ENCODE data around the gene NUDT7.

Gene NUDT7

DNA sequence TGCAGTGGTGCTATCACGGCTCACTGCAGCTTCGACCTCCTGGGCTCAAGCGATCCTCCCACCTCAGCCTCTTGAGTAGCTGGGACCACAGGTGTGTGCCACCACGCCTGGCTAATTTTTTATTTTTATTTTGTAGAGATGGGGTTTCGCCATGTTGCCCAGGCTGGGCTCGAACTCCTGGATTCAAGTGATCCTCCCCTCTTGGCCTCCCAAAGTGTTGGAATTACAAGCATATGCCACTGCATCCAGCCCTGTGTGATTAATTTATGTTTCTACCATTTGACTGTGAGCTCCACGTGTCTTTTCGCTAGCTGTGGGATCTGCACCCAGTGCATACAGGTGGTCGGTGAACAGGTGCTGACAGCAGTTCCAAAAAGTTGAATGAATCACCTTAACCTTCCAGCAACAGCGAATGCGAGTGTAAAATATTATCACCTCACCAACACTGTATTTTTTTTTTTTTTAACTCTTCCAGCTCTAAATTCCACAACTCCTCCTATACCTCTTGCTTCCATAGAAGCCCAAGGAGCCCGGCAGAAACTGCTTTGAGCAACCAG lies 484 bp upstream of the NUDT7 start:
- Histone ChIP-seq H3K4me3 (ENCODE audit: low read length) (peak overlapping the region; percentile 95), H3K27ac (ENCODE audit: low read depth, low read length) (0 out of 2 replicates have a peak overlapping the region, but pooled peaks have one; percentile 21), H3K4me2 (ENCODE audit: low read length) (peak overlapping the region; percentile 87)

DNA sequence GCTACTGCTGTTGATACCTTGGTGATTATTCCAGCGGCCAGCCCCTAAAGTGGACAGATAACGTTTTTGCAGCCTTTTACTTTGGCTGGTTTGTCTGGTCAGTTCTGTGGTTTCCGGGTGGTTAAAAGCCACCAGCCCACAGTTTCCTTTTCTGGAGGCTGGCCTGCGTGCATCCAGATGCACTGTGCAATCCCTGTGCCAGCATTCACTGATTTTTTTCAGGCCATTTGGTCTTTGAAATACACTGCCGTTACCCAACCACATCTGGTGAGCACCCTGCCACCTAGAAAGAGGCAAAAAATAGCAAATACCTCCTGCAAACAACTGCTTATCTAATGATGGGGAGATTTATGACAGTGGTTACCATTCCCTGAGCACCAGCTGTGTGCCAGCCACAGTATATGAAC lies 797 bp downstream of the NUDT7 start:
- Histone ChIP-seq H3K4me1 (ENCODE audit: control insufficient read depth, low read length) (peaks cover 18% of the 10 kb centered on the region), H3K27ac (ENCODE audit: low read depth, low read length) (0 out of 2 replicates have a peak overlapping the region, but pooled peaks have one; percentile 47), H3K27me3 (ENCODE audit: control insufficient read depth, low read length) (no peaks in the 10 kb centered on the region), H3K4me3 (ENCODE audit: low read length) (peak overlapping the region; percentile 95), H3K79me2 (ENCODE audit: control insufficient read depth, low read length) (no peaks in the 10 kb centered on the region), H3K9me3 (ENCODE audit: control insufficient read depth, insufficient read depth, low read length) (no peaks in the 10 kb centered on the region), H3K36me3 (ENCODE audit: control insufficient read depth, low read length) (no peaks in the 10 kb centered on the region), H4K20me1 (ENCODE audit: control insufficient read depth, insufficient read depth, low read depth, low read length) (no peaks in the 10 kb centered on the region), H3K4me2 (ENCODE audit: low read length) (peak overlapping the region; percentile 87), H3K9me2 (replicated peaks; ENCODE audit: control insufficient read depth, low read length) (no peaks in the 10 kb centered on the region), H3F3A (ENCODE audit: control insufficient read depth, insufficient read depth) (no peaks in the 10 kb centered on the region)
- TF ChIP-seq, protein P1, sequence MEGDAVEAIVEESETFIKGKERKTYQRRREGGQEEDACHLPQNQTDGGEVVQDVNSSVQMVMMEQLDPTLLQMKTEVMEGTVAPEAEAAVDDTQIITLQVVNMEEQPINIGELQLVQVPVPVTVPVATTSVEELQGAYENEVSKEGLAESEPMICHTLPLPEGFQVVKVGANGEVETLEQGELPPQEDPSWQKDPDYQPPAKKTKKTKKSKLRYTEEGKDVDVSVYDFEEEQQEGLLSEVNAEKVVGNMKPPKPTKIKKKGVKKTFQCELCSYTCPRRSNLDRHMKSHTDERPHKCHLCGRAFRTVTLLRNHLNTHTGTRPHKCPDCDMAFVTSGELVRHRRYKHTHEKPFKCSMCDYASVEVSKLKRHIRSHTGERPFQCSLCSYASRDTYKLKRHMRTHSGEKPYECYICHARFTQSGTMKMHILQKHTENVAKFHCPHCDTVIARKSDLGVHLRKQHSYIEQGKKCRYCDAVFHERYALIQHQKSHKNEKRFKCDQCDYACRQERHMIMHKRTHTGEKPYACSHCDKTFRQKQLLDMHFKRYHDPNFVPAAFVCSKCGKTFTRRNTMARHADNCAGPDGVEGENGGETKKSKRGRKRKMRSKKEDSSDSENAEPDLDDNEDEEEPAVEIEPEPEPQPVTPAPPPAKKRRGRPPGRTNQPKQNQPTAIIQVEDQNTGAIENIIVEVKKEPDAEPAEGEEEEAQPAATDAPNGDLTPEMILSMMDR (IDR thresholded peaks at IDR 0.05; ENCODE audit: low read depth, low read length, poor library complexity, severe bottlenecking): no peak
- no peak for TF ChIP-seq EZH2phosphoT487 (IDR thresholded peaks at IDR 0.05; ENCODE audit: borderline replicate concordance, low read length)

More for the DNA sequence above, 484 bp upstream of the NUDT7 start:
- peaks cover 24% of the 10 kb centered on the region for H3K4me1 ChIP-seq (ENCODE audit: control insufficient read depth, low read length)
- TF ChIP-seq EZH2phosphoT487 (IDR thresholded peaks at IDR 0.05; ENCODE audit: borderline replicate concordance, low read length): no peak
- TF ChIP-seq, protein P1 (IDR thresholded peaks at IDR 0.05; ENCODE audit: low read depth, low read length, poor library complexity, severe bottlenecking): no peak
- H3K9me3 ChIP-seq (ENCODE audit: control insufficient read depth, insufficient read depth, low read length): no peaks in the 10 kb centered on the region
- no peaks in the 10 kb centered on the region for H3K79me2 ChIP-seq (ENCODE audit: control insufficient read depth, low read length)
- H3F3A ChIP-seq (ENCODE audit: control insufficient read depth, insufficient read depth): no peaks in the 10 kb centered on the region
- H3K27me3 ChIP-seq (ENCODE audit: control insufficient read depth, low read length): no peaks in the 10 kb centered on the region
- H3K9me2 ChIP-seq (replicated peaks; ENCODE audit: control insufficient read depth, low read length): no peaks in the 10 kb centered on the region
- H3K36me3 ChIP-seq (ENCODE audit: control insufficient read depth, low read length): no peaks in the 10 kb centered on the region
- H4K20me1 ChIP-seq (ENCODE audit: control insufficient read depth, insufficient read depth, low read depth, low read length): no peaks in the 10 kb centered on the region

DNA sequence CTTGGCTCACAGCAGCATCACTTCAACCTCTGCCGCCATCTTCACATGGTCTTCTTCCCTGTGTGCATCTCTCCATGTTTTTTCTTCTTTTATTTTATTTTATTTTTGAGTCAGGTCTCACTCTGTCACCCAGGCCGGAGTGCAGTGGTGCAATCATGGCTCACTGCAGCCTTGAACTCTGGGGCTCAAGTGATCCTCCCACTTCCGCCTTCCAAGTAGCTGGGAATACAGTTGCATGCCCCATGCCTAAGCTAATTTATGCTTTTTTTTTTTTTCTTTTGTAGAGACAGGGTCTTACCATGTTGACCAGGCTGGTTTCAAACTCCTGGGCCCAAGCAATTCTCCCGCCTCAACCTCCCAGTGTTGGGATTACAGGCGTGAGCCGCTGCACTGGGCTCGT lies 1.9 kb downstream of the NUDT7 start:
- Histone ChIP-seq H3K36me3 (ENCODE audit: control insufficient read depth, low read length) (no peaks in the 10 kb centered on the region), H3K9me3 (ENCODE audit: control insufficient read depth, insufficient read depth, low read length) (no peaks in the 10 kb centered on the region), H3K4me1 (ENCODE audit: control insufficient read depth, low read length) (peaks cover 17% of the 10 kb centered on the region), H3K27ac (ENCODE audit: low read depth, low read length) (no peak overlapping the region), H4K20me1 (ENCODE audit: control insufficient read depth, insufficient read depth, low read depth, low read length) (no peaks in the 10 kb centered on the region), H3K79me2 (ENCODE audit: control insufficient read depth, low read length) (no peaks in the 10 kb centered on the region), H3K4me2 (ENCODE audit: low read length) (no peak overlapping the region), H3K9me2 (replicated peaks; ENCODE audit: control insufficient read depth, low read length) (no peaks in the 10 kb centered on the region), H3F3A (ENCODE audit: control insufficient read depth, insufficient read depth) (no peaks in the 10 kb centered on the region), H3K4me3 (ENCODE audit: low read length) (no peak overlapping the region), H3K27me3 (ENCODE audit: control insufficient read depth, low read length) (no peaks in the 10 kb centered on the region)
- TF ChIP-seq, protein P1 (IDR thresholded peaks at IDR 0.05; ENCODE audit: low read depth, low read length, poor library complexity, severe bottlenecking): no peak
- TF ChIP-seq EZH2phosphoT487 (IDR thresholded peaks at IDR 0.05; ENCODE audit: borderline replicate concordance, low read length): no peak

Data from DOHH2 (cell line).